Activated T-helper 1 cell treated with Interleukin-2 at 50 U/mL for 16 hours (primary cell): ENCODE data around the gene GPT2.

Experiments used
- DNase-seq: peaks from one replicate; pipeline ENCODE4 v3.0.0-alpha.2; 2020; ENCODE audit warnings: low read depth

The GPT2 gene

GRCh38 chr16:46883690-46884512 is at the start of gene GPT2:
GPT2 (plus strand) TSS chr16:46884362; CDS start chr16:46884716, 354 bp downstream.
- DNase-seq: peak; percentile 56

GRCh38 chr16:46836534-46837530 is 47.3 kb upstream of the GPT2 start:
- DNase-seq: no peak

- no peak for DNase-seq
Measured at GRCh38 chr16:46839986-46840443, 44.1 kb upstream of the GPT2 start.

GRCh38 chr16:46842192-46842895 is 41.8 kb upstream of the GPT2 start:
- DNase-seq: no peak

- no peak for DNase-seq
Measured at GRCh38 chr16:46843898-46844642, 40.1 kb upstream of the GPT2 start.

- DNase-seq: no peak
Measured at GRCh38 chr16:46844771-46845170, 39.4 kb upstream of the GPT2 start.

- DNase-seq: no peak
Measured at GRCh38 chr16:46845952-46846351, 38.2 kb upstream of the GPT2 start.

- DNase-seq: no peak
Measured at GRCh38 chr16:46848768-46849764, 35.1 kb upstream of the GPT2 start.

- no peak for DNase-seq
Measured at GRCh38 chr16:46850619-46851555, 33.3 kb upstream of the GPT2 start.

GRCh38 chr16:46852130-46852529 is 32.0 kb upstream of the GPT2 start:
- DNase-seq: no peak

GRCh38 chr16:46853713-46854443 is 30.3 kb upstream of the GPT2 start:
- peak; percentile 31 for DNase-seq

GRCh38 chr16:46854846-46855245 is 29.3 kb upstream of the GPT2 start:
- no peak for DNase-seq

GRCh38 chr16:46855389-46855788 is 28.8 kb upstream of the GPT2 start:
- DNase-seq: no peak

GRCh38 chr16:46857368-46857945 is 26.7 kb upstream of the GPT2 start:
- no peak for DNase-seq

- no peak for DNase-seq
Measured at GRCh38 chr16:46858151-46858550, 26.0 kb upstream of the GPT2 start.

GRCh38 chr16:46859719-46860152 is 24.4 kb upstream of the GPT2 start:
- DNase-seq: no peak

GRCh38 chr16:46862555-46863447 is 21.4 kb upstream of the GPT2 start:
- DNase-seq: no peak
